ENCODE measurements around the gene SLC35E2B.

SLC35E2B gene

GRCh38 chr1:1616838-1617237, 75.8 kb downstream of the SLC35E2B start:
- peaks cover 21% of the 10 kb centered on the region for H3K79me1 ChIP-seq (ENCODE audit: low read depth, low read length)
- no peak overlapping the region for H4K91ac ChIP-seq (ENCODE audit: low read depth, low read length, poor library complexity)
- no peaks in the 10 kb centered on the region for H3K27me3 ChIP-seq (ENCODE audit: control insufficient read depth in 3 of 3, insufficient read depth in 3 of 3, low read depth in 1 of 3, low read length in 3 of 3)
- H2BK120ac ChIP-seq (ENCODE audit: low read depth, low read length) = peak overlapping the region; percentile 47
- peak overlapping the region; percentile 95 to 100 for H3K4me3 ChIP-seq (ENCODE audit: low read length in 2 of 2)
- peak overlapping the region; percentile 92 for H3K9ac ChIP-seq (ENCODE audit: low read depth, low read length, poor library complexity)
- H3K4ac ChIP-seq (ENCODE audit: low read length) = no peak overlapping the region
- H3K36me3 ChIP-seq (replicated peaks in 1 of 2; ENCODE audit: control insufficient read depth in 2 of 2, insufficient read depth in 2 of 2, low read length in 2 of 2) = peaks cover 12 to 24% of the 10 kb centered on the region in 2 donors
- H3K23ac ChIP-seq (ENCODE audit: low read depth, low read length, poor library complexity) = peak overlapping the region; percentile 85
- peak overlapping the region; percentile 71 for H3K14ac ChIP-seq (ENCODE audit: low read length)
- no CpG with 5 or more reads among the region's 19 CpGs for WGBS, 2 donors (ENCODE audit: extremely low coverage in 2 of 2, insufficient read length in 2 of 2, insufficient replicate concordance in 1 of 2)
- H3K4me2 ChIP-seq (ENCODE audit: insufficient read depth, low read length, poor library complexity, severe bottlenecking) = peak overlapping the region; percentile 96
- H2AK5ac ChIP-seq (ENCODE audit: low read depth, low read length) = peak overlapping the region; percentile 46
- H2AFZ ChIP-seq (ENCODE audit: low read length) = no peak overlapping the region
- no peak overlapping the region for H4K8ac ChIP-seq (ENCODE audit: low read depth, low read length)
- H3K9me3 ChIP-seq (replicated peaks in 1 of 2; ENCODE audit: control insufficient read depth in 2 of 2, insufficient read depth in 1 of 2, low read depth in 1 of 2, low read length in 2 of 2) = no peaks in the 10 kb centered on the region
- no peak overlapping the region for H2BK12ac ChIP-seq (ENCODE audit: low read length)
- H2BK15ac ChIP-seq (ENCODE audit: low read length) = no peak overlapping the region
- H3K4me1 ChIP-seq (ENCODE audit: control insufficient read depth in 2 of 2, insufficient read depth in 1 of 2, low read depth in 1 of 2, low read length in 2 of 2) = peaks cover 11 to 21% of the 10 kb centered on the region in 2 donors
- H2BK5ac ChIP-seq (ENCODE audit: low read length) = peak overlapping the region; percentile 48
- no peak for DNase-seq (ENCODE audit: low spot score)
- H3K27ac ChIP-seq (replicated peaks; ENCODE audit: low read length) = no peak overlapping the region
- H3K18ac ChIP-seq (ENCODE audit: low read length) = no peak overlapping the region

DNA sequence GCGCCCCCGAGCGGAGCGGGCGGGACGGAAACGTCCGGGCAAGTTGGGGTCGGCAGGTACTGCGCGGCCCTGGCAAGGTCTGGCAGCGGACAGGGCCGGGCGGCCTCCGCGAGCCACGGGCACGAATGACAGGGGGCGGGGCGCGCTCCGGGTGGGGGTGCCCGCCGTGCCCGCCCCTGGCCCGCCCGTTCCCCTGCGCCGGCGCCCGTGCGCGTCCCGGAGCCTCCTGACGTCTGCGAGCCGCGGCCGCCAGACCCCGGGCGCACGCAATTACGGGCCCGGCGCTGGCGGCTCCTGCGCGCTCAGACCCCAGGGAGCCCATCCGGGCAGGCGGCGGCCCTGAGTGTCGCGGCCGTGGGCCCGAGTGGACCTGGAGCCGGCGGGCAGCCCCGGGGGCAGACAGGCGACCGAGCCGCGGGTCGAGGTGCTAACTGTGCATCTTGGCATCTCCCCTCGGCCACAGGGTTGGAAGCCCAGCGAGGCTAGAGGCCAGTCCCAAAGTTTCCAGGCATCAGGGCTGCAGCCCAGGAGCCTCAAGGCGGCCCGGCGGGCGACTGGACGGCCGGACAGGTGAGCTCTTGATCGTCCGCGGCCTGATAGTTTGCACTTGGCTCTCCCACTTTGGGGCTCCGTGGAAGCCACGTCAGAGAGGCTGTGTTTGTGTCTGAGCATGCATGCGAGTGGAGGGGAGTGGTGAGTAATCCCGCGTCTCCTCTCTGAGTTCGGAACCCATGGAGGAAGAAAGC, 76.4 kb downstream of the SLC35E2B start:
- Histone ChIP-seq H3K4me3 (ENCODE audit: low read length in 2 of 2) (peak overlapping the region; percentile 95 to 100), H3K36me3 (replicated peaks in 1 of 2; ENCODE audit: control insufficient read depth in 2 of 2, insufficient read depth in 2 of 2, low read length in 2 of 2) (peaks cover 12 to 24% of the 10 kb centered on the region in 2 donors), H3K27me3 (ENCODE audit: control insufficient read depth in 3 of 3, insufficient read depth in 3 of 3, low read depth in 1 of 3, low read length in 3 of 3) (no peaks in the 10 kb centered on the region), H2AFZ (ENCODE audit: low read length) (peak overlapping the region; percentile 99), H4K91ac (ENCODE audit: low read depth, low read length, poor library complexity) (no peak overlapping the region), H2BK15ac (ENCODE audit: low read length) (no peak overlapping the region), H3K23ac (ENCODE audit: low read depth, low read length, poor library complexity) (peak overlapping the region; percentile 100), H4K8ac (ENCODE audit: low read depth, low read length) (no peak overlapping the region), H3K4me2 (ENCODE audit: insufficient read depth, low read length, poor library complexity, severe bottlenecking) (peak overlapping the region; percentile 96), H2AK5ac (ENCODE audit: low read depth, low read length) (peak overlapping the region; percentile 56), H3K4ac (ENCODE audit: low read length) (no peak overlapping the region), H2BK5ac (ENCODE audit: low read length) (peak overlapping the region; percentile 100), H3K9ac (ENCODE audit: low read depth, low read length, poor library complexity) (peak overlapping the region; percentile 92), H2BK120ac (ENCODE audit: low read depth, low read length) (peak overlapping the region; percentile 47), H3K79me1 (ENCODE audit: low read depth, low read length) (peaks cover 21% of the 10 kb centered on the region), H2BK12ac (ENCODE audit: low read length) (peak overlapping the region; percentile 84), H3K18ac (ENCODE audit: low read length) (peak overlapping the region; percentile 93), H3K9me3 (replicated peaks in 1 of 2; ENCODE audit: control insufficient read depth in 2 of 2, insufficient read depth in 1 of 2, low read depth in 1 of 2, low read length in 2 of 2) (no peaks in the 10 kb centered on the region), H3K27ac (replicated peaks; ENCODE audit: low read length) (peak overlapping the region; percentile 27), H3K14ac (ENCODE audit: low read length) (peak overlapping the region; percentile 94), H3K4me1 (ENCODE audit: control insufficient read depth in 2 of 2, insufficient read depth in 1 of 2, low read depth in 1 of 2, low read length in 2 of 2) (peaks cover 11 to 21% of the 10 kb centered on the region in 2 donors)
- no CpG with 5 or more reads among the region's 80 CpGs for WGBS, 2 donors (ENCODE audit: extremely low coverage in 2 of 2, insufficient read length in 2 of 2, insufficient replicate concordance in 1 of 2)
- DNase-seq (ENCODE audit: low spot score) = no peak

GRCh38 chr1:1615256-1616044, 77.1 kb downstream of the SLC35E2B start, which contains the start of gene MIB2:
Gene MIB2 (plus strand): TSS chr1:1615500. CDS start chr1:1623453, 7,953 bp downstream.
- H3K23ac ChIP-seq (ENCODE audit: low read depth, low read length, poor library complexity) = peak within 1 kb of the TSS; percentile 100
- no peaks in the 10 kb centered on the region for H3K27me3 ChIP-seq (ENCODE audit: control insufficient read depth in 3 of 3, insufficient read depth in 3 of 3, low read depth in 1 of 3, low read length in 3 of 3)
- peak within 1 kb of the TSS; percentile 64 for H2BK15ac ChIP-seq (ENCODE audit: low read length)
- peak within 1 kb of the TSS; percentile 96 for H4K91ac ChIP-seq (ENCODE audit: low read depth, low read length, poor library complexity)
- peak; percentile 96 for DNase-seq (ENCODE audit: low spot score)
- peak within 1 kb of the TSS; percentile 82 for H4K8ac ChIP-seq (ENCODE audit: low read depth, low read length)
- H3K18ac ChIP-seq (ENCODE audit: low read length) = peak within 1 kb of the TSS; percentile 100
- peaks cover 11 to 21% of the 10 kb centered on the region in 2 donors for H3K4me1 ChIP-seq (ENCODE audit: control insufficient read depth in 2 of 2, insufficient read depth in 1 of 2, low read depth in 1 of 2, low read length in 2 of 2)
- H3K9ac ChIP-seq (ENCODE audit: low read depth, low read length, poor library complexity) = peak within 1 kb of the TSS; percentile 100
- peak within 1 kb of the TSS; percentile 96 for H3K4me2 ChIP-seq (ENCODE audit: insufficient read depth, low read length, poor library complexity, severe bottlenecking)
- H3K4ac ChIP-seq (ENCODE audit: low read length) = peak within 1 kb of the TSS; percentile 100
- peaks cover 12 to 24% of the 10 kb centered on the region in 2 donors for H3K36me3 ChIP-seq (replicated peaks in 1 of 2; ENCODE audit: control insufficient read depth in 2 of 2, insufficient read depth in 2 of 2, low read length in 2 of 2)
- peak within 1 kb of the TSS; percentile 93 for H2BK12ac ChIP-seq (ENCODE audit: low read length)
- peak within 1 kb of the TSS; percentile 95 to 100 for H3K4me3 ChIP-seq (ENCODE audit: low read length in 2 of 2)
- peak within 1 kb of the TSS; percentile 89 for H2BK120ac ChIP-seq (ENCODE audit: low read depth, low read length)
- peak within 1 kb of the TSS; percentile 100 for H3K27ac ChIP-seq (replicated peaks; ENCODE audit: low read length)
- H3K9me3 ChIP-seq (replicated peaks in 1 of 2; ENCODE audit: control insufficient read depth in 2 of 2, insufficient read depth in 1 of 2, low read depth in 1 of 2, low read length in 2 of 2) = no peaks in the 10 kb centered on the region
- H3K79me1 ChIP-seq (ENCODE audit: low read depth, low read length) = peaks cover 21% of the 10 kb centered on the region
- peak within 1 kb of the TSS; percentile 100 for H2AK5ac ChIP-seq (ENCODE audit: low read depth, low read length)
- peak within 1 kb of the TSS; percentile 99 for H2AFZ ChIP-seq (ENCODE audit: low read length)
- H3K14ac ChIP-seq (ENCODE audit: low read length) = peak within 1 kb of the TSS; percentile 100
- H2BK5ac ChIP-seq (ENCODE audit: low read length) = peak within 1 kb of the TSS; percentile 100
- no CpG with 5 or more reads among the region's 107 CpGs for WGBS, 2 donors (ENCODE audit: extremely low coverage in 2 of 2, insufficient read length in 2 of 2, insufficient replicate concordance in 1 of 2)

DNA sequence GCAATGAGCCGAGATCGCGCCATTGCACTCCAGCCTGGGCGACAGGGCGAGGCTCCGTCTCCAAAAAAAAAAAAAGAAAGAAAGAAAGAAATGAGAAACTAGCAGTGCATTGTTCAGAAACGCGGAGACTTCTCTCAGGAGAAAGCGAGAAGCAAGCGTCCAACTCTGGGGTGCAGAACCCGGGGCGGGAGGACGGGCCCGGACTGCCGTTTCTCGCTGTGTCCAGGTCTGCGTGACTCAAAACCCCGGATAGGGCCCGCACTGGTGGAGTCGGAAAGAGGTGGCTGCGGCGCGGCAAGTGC, 77.7 kb downstream of the SLC35E2B start:
- no CpG with 5 or more reads among the region's 23 CpGs for WGBS, 2 donors (ENCODE audit: extremely low coverage in 2 of 2, insufficient read length in 2 of 2, insufficient replicate concordance in 1 of 2)
- H3K4me1 ChIP-seq (ENCODE audit: control insufficient read depth in 2 of 2, insufficient read depth in 1 of 2, low read depth in 1 of 2, low read length in 2 of 2) = peaks cover 11 to 21% of the 10 kb centered on the region in 2 donors
- H3K27me3 ChIP-seq (ENCODE audit: control insufficient read depth in 3 of 3, insufficient read depth in 3 of 3, low read depth in 1 of 3, low read length in 3 of 3) = no peaks in the 10 kb centered on the region
- H2BK5ac ChIP-seq (ENCODE audit: low read length) = no peak overlapping the region
- no peaks in the 10 kb centered on the region for H3K9me3 ChIP-seq (replicated peaks in 1 of 2; ENCODE audit: control insufficient read depth in 2 of 2, insufficient read depth in 1 of 2, low read depth in 1 of 2, low read length in 2 of 2)
- H3K27ac ChIP-seq (replicated peaks; ENCODE audit: low read length) = peak overlapping the region; percentile 14
- H3K4me2 ChIP-seq (ENCODE audit: insufficient read depth, low read length, poor library complexity, severe bottlenecking) = peak overlapping the region; percentile 93
- H3K4me3 ChIP-seq (ENCODE audit: low read length in 2 of 2) = peak overlapping the region; percentile 88 to 100
- no peak overlapping the region for H2BK120ac ChIP-seq (ENCODE audit: low read depth, low read length)
- H3K9ac ChIP-seq (ENCODE audit: low read depth, low read length, poor library complexity) = peak overlapping the region; percentile 47
- H3K79me1 ChIP-seq (ENCODE audit: low read depth, low read length) = peaks cover 21% of the 10 kb centered on the region
- H4K8ac ChIP-seq (ENCODE audit: low read depth, low read length) = no peak overlapping the region
- H3K14ac ChIP-seq (ENCODE audit: low read length) = no peak overlapping the region
- no peak overlapping the region for H3K4ac ChIP-seq (ENCODE audit: low read length)
- no peak overlapping the region for H2BK12ac ChIP-seq (ENCODE audit: low read length)
- H4K91ac ChIP-seq (ENCODE audit: low read depth, low read length, poor library complexity) = no peak overlapping the region
- H2AFZ ChIP-seq (ENCODE audit: low read length) = peak overlapping the region; percentile 99
- peaks cover 12 to 24% of the 10 kb centered on the region in 2 donors for H3K36me3 ChIP-seq (replicated peaks in 1 of 2; ENCODE audit: control insufficient read depth in 2 of 2, insufficient read depth in 2 of 2, low read length in 2 of 2)
- no peak overlapping the region for H2AK5ac ChIP-seq (ENCODE audit: low read depth, low read length)
- peak overlapping the region; percentile 100 for H3K23ac ChIP-seq (ENCODE audit: low read depth, low read length, poor library complexity)
- H3K18ac ChIP-seq (ENCODE audit: low read length) = no peak overlapping the region
- no peak for DNase-seq (ENCODE audit: low spot score)
- no peak overlapping the region for H2BK15ac ChIP-seq (ENCODE audit: low read length)

Measured in neuronal stem cell (in vitro differentiated cells).